HCT116 (cell line): ENCODE measurements around the gene TMA7B. TPM values are rescaled to one million over a fixed set of nuclear protein-coding genes. Genes with fewer than 3 reads are reported as not detected.

Experiments used
- ATAC-seq: fragments of 200-7000 bp; cut with Tn5 transposase; 2 replicates; pipeline ENCODE4 v1.9.1; 2020; ENCODE audit warnings: mild to moderate bottlenecking, moderate library complexity
- BruUV-seq: library from RNA; stranded (reverse); fragments of 400-500 nt; replicated peaks from 2 replicates; lab custom pipeline; 2021; lab: Mats Ljungman, UMichigan
- CTCF ChIA-PET: fragments of 300-600 bp; sonication (Branson Sonifier 250); formaldehyde crosslinking; loops from one replicate; lab custom pipeline; 2021; ENCODE audit warnings: antibody characterized with exemption; lab: Charles Lee
- POLR2A ChIA-PET: fragments of 300-600, 350-600 bp; sonication (Branson Sonifier 250); formaldehyde crosslinking; loops from one replicate; lab custom pipeline; 2021; ENCODE audit warnings: antibody characterized with exemption; lab: Charles Lee
- RAD21 ChIA-PET, 2 experiments: fragments of 300-600 bp; sonication (Branson Sonifier 250); formaldehyde crosslinking; loops; one replicate each; lab custom pipeline; 2023; ENCODE audit warnings: low total read pairs in 2 of 2; ENCODE audit not compliant: uncharacterized antibody in 2 of 2, unreplicated experiment in 2 of 2, low non-redundant PET in 1 of 2; lab: Charles Lee
- DNase-seq: peaks from one replicate; pipeline ENCODE4 v3.0.0-alpha.2; 2010; ENCODE audit warnings: low read depth, low spot score
- H2AFZ ChIP-seq: fragments of 200-600 bp; shearing (Covaris generic), sonication (generic); 2 replicates; pipeline ENCODE4 v1.6.1; 2017; ENCODE audit warnings: low read depth, mixed run types, mixed read lengths, antibody characterized with exemption, low read length; ENCODE audit not compliant: poor library complexity, severe bottlenecking
- H3K27ac ChIP-seq: 2 replicates; pipeline ENCODE4 v1.5.1; 2012; ENCODE audit warnings: low read depth, low read length
- H3K27me3 ChIP-seq: fragments of 200-600 bp; sonication (generic); 2 replicates; pipeline ENCODE4 v1.6.1; 2016; ENCODE audit warnings: mixed run types, low read length, mixed read lengths; ENCODE audit not compliant: insufficient read depth
- H3K36me3 ChIP-seq, 2 experiments: fragments of 200-500 bp in 1 of 2; fragments of 200-600 bp in 1 of 2; sonication (Bioruptor generic) in 1 of 2; sonication (generic) in 1 of 2; 2 replicates each; pipeline versions ENCODE4 v1.5.1 to v1.6.1; 2014 to 2016; ENCODE audit warnings: low read length in 2 of 2, inconsistent platforms in 1 of 2, mixed read lengths in 1 of 2, mixed run types in 1 of 2; ENCODE audit not compliant: insufficient read depth in 2 of 2, control insufficient read depth in 1 of 2
- H3K4me1 ChIP-seq, 2 experiments: fragments of 200-600 bp in 1 of 2; sonication (generic) in 1 of 2; 2 replicates each; pipeline versions ENCODE4 v1.5.1 to v1.6.1; 2012 to 2017; ENCODE audit warnings: low read length in 2 of 2, inconsistent platforms in 1 of 2, mild to moderate bottlenecking in 1 of 2, mixed read lengths in 1 of 2, mixed run types in 1 of 2, moderate library complexity in 1 of 2; ENCODE audit not compliant: insufficient read depth in 2 of 2, control insufficient read depth in 1 of 2
- H3K4me2 ChIP-seq: fragments of 200-600 bp; sonication (generic); 2 replicates; pipeline ENCODE4 v1.6.1; 2017; ENCODE audit warnings: mixed run types, low read length, mixed read lengths
- H3K4me3 ChIP-seq, 2 experiments: fragments of 200-600 bp in 1 of 2; sonication (generic) in 1 of 2; replicated peaks in 1 of 2; 2 replicates each; pipeline ENCODE4 v1.5.1; 2011 to 2016; ENCODE audit warnings: low read length in 2 of 2, control low read depth in 1 of 2, low read depth in 1 of 2, mild to moderate bottlenecking in 1 of 2, mixed read lengths in 1 of 2, mixed run types in 1 of 2
- H3K79me2 ChIP-seq: fragments of 200-600 bp; sonication (generic); 2 replicates; pipeline ENCODE4 v1.6.1; 2017; ENCODE audit warnings: mild to moderate bottlenecking, mixed run types, low read length, moderate library complexity, mixed read lengths; ENCODE audit not compliant: insufficient read depth
- H3K9ac ChIP-seq: fragments of 200-600 bp; sonication (generic); 2 replicates; pipeline ENCODE4 v1.6.1; 2016; ENCODE audit warnings: low read length, mixed read lengths
- H3K9me2 ChIP-seq: fragments of 200-600 bp; sonication (generic), shearing (Covaris generic); 2 replicates; pipeline ENCODE4 v1.6.1; 2017; ENCODE audit warnings: mixed run types, mild to moderate bottlenecking, moderate library complexity; ENCODE audit not compliant: insufficient read depth
- H3K9me3 ChIP-seq, 2 experiments: fragments of 200-500 bp in 1 of 2; fragments of 200-600 bp in 1 of 2; sonication (Bioruptor generic) in 1 of 2; sonication (generic) in 1 of 2; 2 replicates each; pipeline ENCODE4 v1.6.1; 2014 to 2017; ENCODE audit warnings: low read length in 2 of 2, mixed read lengths in 2 of 2, inconsistent platforms in 1 of 2, low read depth in 1 of 2, mild to moderate bottlenecking in 1 of 2, mixed run types in 1 of 2, moderate library complexity in 1 of 2; ENCODE audit not compliant: control insufficient read depth in 1 of 2, insufficient read depth in 1 of 2
- H4K20me1 ChIP-seq: fragments of 200-600 bp; sonication (generic), shearing (Covaris generic); 2 replicates; pipeline ENCODE4 v1.6.1; 2017; ENCODE audit warnings: mixed run types, mild to moderate bottlenecking, moderate library complexity; ENCODE audit not compliant: insufficient read depth
- ATF3 ChIP-seq: IDR thresholded peaks from 2 replicates; pipeline ENCODE4 v1.6.1; 2012
- CBX3 ChIP-seq: IDR thresholded peaks from 2 replicates; pipeline ENCODE4 v1.6.1; 2012; ENCODE audit warnings: low read depth
- CTCF ChIP-seq, 3 experiments: fragments of 200-600 bp in 1 of 3; sonication (generic) in 1 of 3; IDR thresholded peaks in 2 of 3; conservative IDR thresholded peaks in 1 of 3; 2 replicates each; pipeline ENCODE4 v1.5.1; 2012 to 2017; ENCODE audit warnings: low read depth in 2 of 3, low read length in 2 of 3, antibody characterized with exemption in 1 of 3, borderline replicate concordance in 1 of 3, control low read depth in 1 of 3, mild to moderate bottlenecking in 1 of 3, mixed read lengths in 1 of 3, mixed run types in 1 of 3, moderate library complexity in 1 of 3; ENCODE audit not compliant: insufficient read depth in 1 of 3
- EGR1 ChIP-seq: IDR thresholded peaks from 2 replicates; pipeline ENCODE4 v1.6.1; 2012; ENCODE audit warnings: low read depth
- FOSL1 ChIP-seq: IDR thresholded peaks from 2 replicates; pipeline ENCODE4 v1.6.1; 2012; ENCODE audit warnings: low read depth
- JUND ChIP-seq: IDR thresholded peaks from 2 replicates; pipeline ENCODE4 v1.6.1; 2012
- POLR2A ChIP-seq: IDR thresholded peaks from 2 replicates; pipeline ENCODE4 v1.7.0; 2011; ENCODE audit warnings: borderline replicate concordance; ENCODE audit not compliant: insufficient read depth, insufficient read length; ENCODE audit errors: extremely low read depth
- RAD21 ChIP-seq: IDR thresholded peaks from 2 replicates; pipeline ENCODE4 v1.6.1; 2012; ENCODE audit warnings: low read depth, mild to moderate bottlenecking
- SP1 ChIP-seq: IDR thresholded peaks from 2 replicates; pipeline ENCODE4 v1.6.1; 2012; ENCODE audit warnings: low read depth
- SRF ChIP-seq: IDR thresholded peaks from 2 replicates; pipeline ENCODE4 v1.6.1; 2012; ENCODE audit warnings: low read depth
- TCF7L2 ChIP-seq: IDR thresholded peaks from 2 replicates; pipeline ENCODE4 v1.7.0; 2011; ENCODE audit warnings: borderline replicate concordance, inconsistent platforms; ENCODE audit not compliant: insufficient read depth, insufficient read length; ENCODE audit errors: extremely low read depth
- YY1 ChIP-seq: IDR thresholded peaks from 2 replicates; pipeline ENCODE4 v1.6.1; 2011; ENCODE audit warnings: low read length, low read depth, moderate library complexity, mild to moderate bottlenecking; ENCODE audit not compliant: insufficient replicate concordance; ENCODE audit errors: extremely low read depth
- ZFX ChIP-seq: fragments of 450-650 bp; IDR thresholded peaks from 2 replicates; pipeline ENCODE4 v1.6.1; 2017
- ZNF274 ChIP-seq: fragments of 200-500 bp; sonication (Bioruptor generic); IDR thresholded peaks from 2 replicates; pipeline ENCODE4 v1.6.1; 2014; ENCODE audit warnings: mild to moderate bottlenecking, low read depth, low read length, inconsistent platforms
- intact Hi-C: fragments of 100-400 bp; cut with micrococcal nuclease; formaldehyde crosslinking; loops from 2 replicates; pipeline ENCODE4 v1.10.0; 2022
- total RNA-seq: library from RNA; stranded (reverse); gene quantifications from one replicate; pipeline ENCODE4 v1.2.1, GENCODE V29; 2021; ENCODE audit not compliant: unreplicated experiment

The TMA7B gene
- total RNA-seq, 1 experiment from 2014 or later = not detected

DNA sequence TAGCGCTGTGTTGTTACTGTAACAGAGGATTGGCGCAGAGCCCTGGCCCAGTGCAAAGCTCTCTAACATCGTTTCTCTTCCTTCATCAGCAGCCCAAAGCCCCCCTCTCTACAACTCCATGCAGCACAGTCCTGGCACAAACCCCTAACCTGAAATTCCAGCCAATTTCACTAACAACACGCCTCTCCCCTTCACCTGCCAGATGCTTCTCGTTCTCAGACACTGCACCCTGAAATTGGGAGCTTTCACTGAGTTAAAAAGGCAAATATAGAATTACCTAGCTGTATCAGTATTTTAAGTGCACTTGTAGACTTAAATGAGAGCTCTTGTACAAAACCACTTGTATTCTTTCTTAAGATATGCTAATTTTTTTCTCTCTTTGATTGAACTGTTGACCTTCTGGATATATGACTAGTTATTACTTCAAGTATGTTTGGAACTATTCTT lies 43.0 kb upstream of the TMA7B start:
- RAD21 ChIA-PET = no interaction called here
- no TSS peak for BruUV-seq
- ATAC-seq = no peak
- H3K4me1 ChIP-seq = no peaks in the 10 kb centered on the region
- no peak overlapping the region for H3K27ac ChIP-seq
- H3K4me2 ChIP-seq = no peak overlapping the region
- H3K27me3 ChIP-seq = peaks cover 83% of the 10 kb centered on the region
- no peaks in the 10 kb centered on the region for H3K9me3 ChIP-seq
- no peaks in the 10 kb centered on the region for H3K79me2 ChIP-seq
- no peaks in the 10 kb centered on the region for H4K20me1 ChIP-seq
- POLR2A ChIA-PET = no interaction called here
- no peak overlapping the region for H3K9ac ChIP-seq
- CTCF ChIA-PET = interaction anchor here (0.8 kb wide), 1 partner anchor 9 kb away, joined by 3 read pairs; no protein-coding TSS in a partner anchor
- no peak for DNase-seq
- intact Hi-C loops = no loop called here
- no peaks in the 10 kb centered on the region for H3K9me2 ChIP-seq
- TF ChIP-seq CBX3 = no peak
- TF ChIP-seq SRF = no peak
- no peak for TF ChIP-seq YY1
- no peak for TF ChIP-seq JUND
- TF ChIP-seq FOSL1 = no peak
- no peak for TF ChIP-seq SP1
- TF ChIP-seq EGR1 = no peak
- no peak for TF ChIP-seq ATF3
- no peak for TF ChIP-seq TCF7L2
- TF ChIP-seq ZFX = no peak
- no peak for TF ChIP-seq ZNF274
- no peak for TF ChIP-seq CTCF (IDR thresholded peaks at IDR 0.05 in 2 of 3, conservative IDR thresholded peaks at IDR 0.05 in 1 of 3; ENCODE audit: borderline replicate concordance in 1 of 3, insufficient read depth in 1 of 3, low read depth in 2 of 3, low read length in 2 of 3)
- TF ChIP-seq POLR2A = no peak
- TF ChIP-seq RAD21 = no peak
- no peak overlapping the region for H3K4me3 ChIP-seq
- H2AFZ ChIP-seq = no peak overlapping the region
- H3K36me3 ChIP-seq = no peaks in the 10 kb centered on the region
